HL-60 (cell line): ENCODE data around the gene NCSTN.

Experiments
- DNase-seq, 2 experiments: peaks; one replicate each; pipeline ENCODE4 v3.0.0-alpha.2; 2010 to 2020; ENCODE audit warnings: low read depth in 1 of 2, low spot score in 1 of 2
- H3K27ac ChIP-seq: fragments of 250-450 bp; sonication (Bioruptor Pico); replicated peaks from 2 replicates; pipeline ENCODE4 v1.5.1; 2020; ENCODE audit warnings: mild to moderate bottlenecking, moderate library complexity
- H3K27me3 ChIP-seq: fragments of 250-450 bp; sonication (Bioruptor Pico); 2 replicates; pipeline ENCODE4 v1.5.1; 2021; ENCODE audit warnings: mild to moderate bottlenecking, moderate library complexity; ENCODE audit not compliant: insufficient read depth, poor library complexity, severe bottlenecking
- H3K4me3 ChIP-seq: replicated peaks from 2 replicates; pipeline ENCODE4 v1.5.1; 2011; ENCODE audit warnings: mild to moderate bottlenecking, control low read depth, low read length; ENCODE audit not compliant: insufficient read depth
- CTCF ChIP-seq: IDR thresholded peaks from one replicate; pipeline ENCODE4 v1.5.1; 2011; ENCODE audit warnings: low read length, control low read depth, inconsistent platforms; ENCODE audit not compliant: insufficient read depth
- GABPA ChIP-seq: IDR thresholded peaks from 2 replicates; pipeline ENCODE4 v1.6.1; 2012; ENCODE audit warnings: low read depth
- POLR2AphosphoS5 ChIP-seq: IDR thresholded peaks from 2 replicates; pipeline ENCODE4 v1.6.1; 2012; ENCODE audit warnings: low read depth
- SPI1 ChIP-seq: IDR thresholded peaks from 2 replicates; pipeline ENCODE4 v1.6.1; 2012; ENCODE audit warnings: low read depth, mild to moderate bottlenecking, borderline replicate concordance
- TF ChIP-seq, protein P1 (sequence below): IDR thresholded peaks from 2 replicates; pipeline ENCODE4 v1.6.1; 2012; ENCODE audit warnings: low read depth; ENCODE audit not compliant: insufficient replicate concordance

NCSTN gene

GRCh38 chr1:160330119-160330518 is 13.1 kb upstream of the NCSTN start:
- H3K27me3 ChIP-seq: no peaks in the 10 kb centered on the region
- no peak overlapping the region for H3K27ac ChIP-seq
- TF ChIP-seq, protein P1, sequence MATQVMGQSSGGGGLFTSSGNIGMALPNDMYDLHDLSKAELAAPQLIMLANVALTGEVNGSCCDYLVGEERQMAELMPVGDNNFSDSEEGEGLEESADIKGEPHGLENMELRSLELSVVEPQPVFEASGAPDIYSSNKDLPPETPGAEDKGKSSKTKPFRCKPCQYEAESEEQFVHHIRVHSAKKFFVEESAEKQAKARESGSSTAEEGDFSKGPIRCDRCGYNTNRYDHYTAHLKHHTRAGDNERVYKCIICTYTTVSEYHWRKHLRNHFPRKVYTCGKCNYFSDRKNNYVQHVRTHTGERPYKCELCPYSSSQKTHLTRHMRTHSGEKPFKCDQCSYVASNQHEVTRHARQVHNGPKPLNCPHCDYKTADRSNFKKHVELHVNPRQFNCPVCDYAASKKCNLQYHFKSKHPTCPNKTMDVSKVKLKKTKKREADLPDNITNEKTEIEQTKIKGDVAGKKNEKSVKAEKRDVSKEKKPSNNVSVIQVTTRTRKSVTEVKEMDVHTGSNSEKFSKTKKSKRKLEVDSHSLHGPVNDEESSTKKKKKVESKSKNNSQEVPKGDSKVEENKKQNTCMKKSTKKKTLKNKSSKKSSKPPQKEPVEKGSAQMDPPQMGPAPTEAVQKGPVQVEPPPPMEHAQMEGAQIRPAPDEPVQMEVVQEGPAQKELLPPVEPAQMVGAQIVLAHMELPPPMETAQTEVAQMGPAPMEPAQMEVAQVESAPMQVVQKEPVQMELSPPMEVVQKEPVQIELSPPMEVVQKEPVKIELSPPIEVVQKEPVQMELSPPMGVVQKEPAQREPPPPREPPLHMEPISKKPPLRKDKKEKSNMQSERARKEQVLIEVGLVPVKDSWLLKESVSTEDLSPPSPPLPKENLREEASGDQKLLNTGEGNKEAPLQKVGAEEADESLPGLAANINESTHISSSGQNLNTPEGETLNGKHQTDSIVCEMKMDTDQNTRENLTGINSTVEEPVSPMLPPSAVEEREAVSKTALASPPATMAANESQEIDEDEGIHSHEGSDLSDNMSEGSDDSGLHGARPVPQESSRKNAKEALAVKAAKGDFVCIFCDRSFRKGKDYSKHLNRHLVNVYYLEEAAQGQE: no peak
- no peak for DNase-seq
- no peak overlapping the region for H3K4me3 ChIP-seq

- TF ChIP-seq, protein P1: no peak
- TF ChIP-seq SPI1: no peak
- no peak for TF ChIP-seq GABPA
- TF ChIP-seq CTCF: no peak
- TF ChIP-seq POLR2AphosphoS5: no peak
- DNase-seq: no peak
These were observed 10.7 kb upstream of the NCSTN start for GRCh38 chr1:160332516-160332915.

GRCh38 chr1:160338580-160338979 is 4.6 kb upstream of the NCSTN start:
- Histone ChIP-seq H3K4me3 (no peak overlapping the region), H3K27me3 (no peaks in the 10 kb centered on the region), H3K27ac (no peak overlapping the region)
- peak; percentile 43 to 85 for DNase-seq
- TF ChIP-seq SPI1 (peak; percentile 71; the same call in 1 of the 2 replicates), POLR2AphosphoS5 (no peak)

More at GRCh38 chr1:160332516-160332915, 10.7 kb upstream of the NCSTN start:
- Histone ChIP-seq H3K27me3 (no peaks in the 10 kb centered on the region), H3K27ac (no peak overlapping the region), H3K4me3 (no peak overlapping the region)

DNA sequence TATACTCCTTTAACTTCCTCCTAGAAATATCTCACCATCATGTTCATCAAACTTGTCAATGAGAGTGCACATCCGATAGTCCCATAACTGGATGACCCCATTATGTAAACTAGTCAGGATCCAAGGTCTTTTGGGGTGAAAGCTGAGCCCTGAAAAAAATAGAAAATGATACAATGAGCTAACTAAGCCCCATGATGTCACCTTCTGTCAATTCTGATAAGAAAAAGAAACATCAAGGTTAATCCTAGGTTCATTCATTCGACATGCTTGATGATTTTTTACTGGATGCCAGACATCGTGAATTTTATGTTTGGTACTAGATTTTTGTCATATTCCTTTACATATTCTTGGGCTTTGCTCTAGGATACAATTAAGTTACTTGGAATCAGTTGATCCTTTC is 3.0 kb upstream of the NCSTN start:
- Histone ChIP-seq H3K27ac (no peak overlapping the region), H3K27me3 (no peaks in the 10 kb centered on the region), H3K4me3 (no peak overlapping the region)
- no peak for TF ChIP-seq CTCF
- TF ChIP-seq POLR2AphosphoS5: no peak
- TF ChIP-seq, protein P1: no peak
- no peak for TF ChIP-seq SPI1
- TF ChIP-seq GABPA: no peak
- no peak for DNase-seq
